Central memory CD8-positive, alpha-beta T cell (primary cell): ENCODE results near the gene ATXN7L2.

ENCODE experiments used
- ATAC-seq: fragments of 150-1000 bp; cut with Tn5 transposase; replicated peaks from 2 replicates; pipeline ENCODE4 v1.10.0; 2022; ENCODE audit warnings: mild to moderate bottlenecking, moderate FRiP score, moderate number of reproducible peaks; ENCODE audit not compliant: poor library complexity, severe bottlenecking; ENCODE audit errors: extremely low read depth
- DNase-seq, 2 donors: peaks; one replicate each; pipeline ENCODE4 v3.0.0; 2021; ENCODE audit warnings: low spot score in 2 of 2
- H3K27ac Mint-ChIP-seq: one replicate; pipeline ENCODE4 v1.8.0; 2022; ENCODE audit warnings: low read depth, mild to moderate bottlenecking, moderate library complexity, mixed read lengths
- H3K27me3 Mint-ChIP-seq: one replicate; pipeline ENCODE4 v1.8.0; 2022; ENCODE audit warnings: mixed read lengths
- H3K36me3 Mint-ChIP-seq: one replicate; pipeline ENCODE4 v1.8.0; 2022; ENCODE audit warnings: mild to moderate bottlenecking, moderate library complexity, mixed read lengths; ENCODE audit not compliant: insufficient read depth
- H3K4me1 Mint-ChIP-seq: one replicate; pipeline ENCODE4 v1.8.0; 2022; ENCODE audit warnings: mixed read lengths
- H3K4me3 Mint-ChIP-seq: one replicate; pipeline ENCODE4 v1.8.0; 2022; ENCODE audit warnings: mild to moderate bottlenecking, moderate library complexity, mixed read lengths
- H3K9me3 Mint-ChIP-seq: one replicate; pipeline ENCODE4 v1.8.0; 2022; ENCODE audit warnings: mixed read lengths

Gene ATXN7L2

GRCh38 chr1:109502364-109502851 lies 18.7 kb downstream of the ATXN7L2 start:
- Mint-ChIP-seq H3K27me3 (no peaks in the 10 kb centered on the region), H3K27ac (peak overlapping the region; percentile 90), H3K4me1 (peaks cover 87% of the 10 kb centered on the region), H3K9me3 (no peaks in the 10 kb centered on the region), H3K36me3 (peaks cover 9% of the 10 kb centered on the region), H3K4me3 (peak overlapping the region; percentile 75)
- ATAC-seq, result peak; percentile 95
- DNase-seq, result peak in 1 of 2 donors; percentile 52

- ATAC-seq, result no peak
- Mint-ChIP-seq H3K9me3 (no peaks in the 10 kb centered on the region), H3K36me3 (peaks cover 9% of the 10 kb centered on the region), H3K4me1 (peaks cover 87% of the 10 kb centered on the region), H3K27ac (peak overlapping the region; percentile 62), H3K27me3 (no peaks in the 10 kb centered on the region), H3K4me3 (peak overlapping the region; percentile 69)
- DNase-seq, result no peak
Observed at GRCh38 chr1:109503935-109504334, 20.2 kb downstream of the ATXN7L2 start.

- no peak for DNase-seq
- peak overlapping the region; percentile 69 for H3K4me3 Mint-ChIP-seq
- no peaks in the 10 kb centered on the region for H3K27me3 Mint-ChIP-seq
- no peaks in the 10 kb centered on the region for H3K9me3 Mint-ChIP-seq
- H3K4me1 Mint-ChIP-seq, result peaks cover 83% of the 10 kb centered on the region
- peaks cover 11% of the 10 kb centered on the region for H3K36me3 Mint-ChIP-seq
- ATAC-seq, result no peak
- no peak overlapping the region for H3K27ac Mint-ChIP-seq
Observed at GRCh38 chr1:109504974-109505373, 21.3 kb downstream of the ATXN7L2 start.

GRCh38 chr1:109508001-109508872 lies 24.5 kb downstream of the ATXN7L2 start:
- ATAC-seq (no peak), DNase-seq (no peak)
- H3K4me3 Mint-ChIP-seq, result peak overlapping the region; percentile 93
- H3K27me3 Mint-ChIP-seq, result no peaks in the 10 kb centered on the region
- peaks cover 11% of the 10 kb centered on the region for H3K36me3 Mint-ChIP-seq
- H3K4me1 Mint-ChIP-seq, result peaks cover 65% of the 10 kb centered on the region
- peak overlapping the region; percentile 94 for H3K27ac Mint-ChIP-seq
- H3K9me3 Mint-ChIP-seq, result no peaks in the 10 kb centered on the region

GRCh38 chr1:109508873-109509175 lies 25.1 kb downstream of the ATXN7L2 start:
- Mint-ChIP-seq H3K4me3 (peak overlapping the region; percentile 93), H3K36me3 (peaks cover 11% of the 10 kb centered on the region), H3K4me1 (peaks cover 64% of the 10 kb centered on the region), H3K27me3 (no peaks in the 10 kb centered on the region), H3K9me3 (no peaks in the 10 kb centered on the region), H3K27ac (peak overlapping the region; percentile 94)
- ATAC-seq (no peak), DNase-seq (no peak)

GRCh38 chr1:109509176-109510134 lies 25.8 kb downstream of the ATXN7L2 start, which contains the start of gene AMIGO1:
Gene AMIGO1, minus strand, starts transcription at chr1:109509727. Its CDS starts 815 bp downstream, at chr1:109508912.
- peaks cover 58% of the 10 kb centered on the region for H3K4me1 Mint-ChIP-seq
- H3K4me3 Mint-ChIP-seq, result peak within 1 kb of the TSS; percentile 93
- H3K27me3 Mint-ChIP-seq, result no peaks in the 10 kb centered on the region
- peak within 1 kb of the TSS; percentile 94 for H3K27ac Mint-ChIP-seq
- ATAC-seq, result peak; percentile 76
- H3K9me3 Mint-ChIP-seq, result no peaks in the 10 kb centered on the region
- peaks cover 11% of the 10 kb centered on the region for H3K36me3 Mint-ChIP-seq
- DNase-seq, result peak in 1 of 2 donors; percentile 23

GRCh38 chr1:109513110-109513710 lies 29.5 kb downstream of the ATXN7L2 start:
- DNase-seq (no peak), ATAC-seq (no peak)
- H3K27ac Mint-ChIP-seq, result no peak overlapping the region
- H3K9me3 Mint-ChIP-seq, result no peaks in the 10 kb centered on the region
- peaks cover 24% of the 10 kb centered on the region for H3K4me1 Mint-ChIP-seq
- H3K27me3 Mint-ChIP-seq, result no peaks in the 10 kb centered on the region
- no peak overlapping the region for H3K4me3 Mint-ChIP-seq
- H3K36me3 Mint-ChIP-seq, result peaks cover 8% of the 10 kb centered on the region

- Mint-ChIP-seq H3K36me3 (no peaks in the 10 kb centered on the region), H3K4me3 (no peak overlapping the region), H3K27me3 (no peaks in the 10 kb centered on the region), H3K27ac (no peak overlapping the region), H3K4me1 (peaks cover 11% of the 10 kb centered on the region), H3K9me3 (no peaks in the 10 kb centered on the region)
- DNase-seq (no peak), ATAC-seq (no peak)
Observed at GRCh38 chr1:109514846-109515245, 31.1 kb downstream of the ATXN7L2 start.

GRCh38 chr1:109516872-109517271 lies 33.2 kb downstream of the ATXN7L2 start:
- H3K4me3 Mint-ChIP-seq, result no peak overlapping the region
- no peaks in the 10 kb centered on the region for H3K27me3 Mint-ChIP-seq
- no peak for DNase-seq
- H3K36me3 Mint-ChIP-seq, result no peaks in the 10 kb centered on the region
- ATAC-seq, result no peak
- H3K9me3 Mint-ChIP-seq, result no peaks in the 10 kb centered on the region
- H3K27ac Mint-ChIP-seq, result no peak overlapping the region
- no peaks in the 10 kb centered on the region for H3K4me1 Mint-ChIP-seq

- Mint-ChIP-seq H3K36me3 (no peaks in the 10 kb centered on the region), H3K4me1 (no peaks in the 10 kb centered on the region), H3K9me3 (no peaks in the 10 kb centered on the region), H3K27me3 (peaks cover 2% of the 10 kb centered on the region), H3K27ac (no peak overlapping the region), H3K4me3 (no peak overlapping the region)
- no peak for DNase-seq
- ATAC-seq, result no peak
Observed at GRCh38 chr1:109517337-109517736, 33.6 kb downstream of the ATXN7L2 start.

- Mint-ChIP-seq H3K9me3 (no peaks in the 10 kb centered on the region), H3K27me3 (peaks cover 12% of the 10 kb centered on the region), H3K4me1 (no peaks in the 10 kb centered on the region), H3K36me3 (no peaks in the 10 kb centered on the region), H3K4me3 (no peak overlapping the region), H3K27ac (no peak overlapping the region)
- DNase-seq (no peak), ATAC-seq (no peak)
Observed at GRCh38 chr1:109521002-109521951, 37.6 kb downstream of the ATXN7L2 start.
